ENCODE measurements around the gene CHRNG. TPM values are rescaled to one million over a fixed set of nuclear protein-coding genes. Genes with fewer than 3 reads are reported as not detected.
A peak's percentile ranks its signal among the peaks of the same experiment; 100 is the strongest.

Gene CHRNG
- total and polyA plus RNA-seq, 2 donors (not counting 3 experiments of a cell fraction or from before 2014, with no cell fraction given): not detected

DNA sequence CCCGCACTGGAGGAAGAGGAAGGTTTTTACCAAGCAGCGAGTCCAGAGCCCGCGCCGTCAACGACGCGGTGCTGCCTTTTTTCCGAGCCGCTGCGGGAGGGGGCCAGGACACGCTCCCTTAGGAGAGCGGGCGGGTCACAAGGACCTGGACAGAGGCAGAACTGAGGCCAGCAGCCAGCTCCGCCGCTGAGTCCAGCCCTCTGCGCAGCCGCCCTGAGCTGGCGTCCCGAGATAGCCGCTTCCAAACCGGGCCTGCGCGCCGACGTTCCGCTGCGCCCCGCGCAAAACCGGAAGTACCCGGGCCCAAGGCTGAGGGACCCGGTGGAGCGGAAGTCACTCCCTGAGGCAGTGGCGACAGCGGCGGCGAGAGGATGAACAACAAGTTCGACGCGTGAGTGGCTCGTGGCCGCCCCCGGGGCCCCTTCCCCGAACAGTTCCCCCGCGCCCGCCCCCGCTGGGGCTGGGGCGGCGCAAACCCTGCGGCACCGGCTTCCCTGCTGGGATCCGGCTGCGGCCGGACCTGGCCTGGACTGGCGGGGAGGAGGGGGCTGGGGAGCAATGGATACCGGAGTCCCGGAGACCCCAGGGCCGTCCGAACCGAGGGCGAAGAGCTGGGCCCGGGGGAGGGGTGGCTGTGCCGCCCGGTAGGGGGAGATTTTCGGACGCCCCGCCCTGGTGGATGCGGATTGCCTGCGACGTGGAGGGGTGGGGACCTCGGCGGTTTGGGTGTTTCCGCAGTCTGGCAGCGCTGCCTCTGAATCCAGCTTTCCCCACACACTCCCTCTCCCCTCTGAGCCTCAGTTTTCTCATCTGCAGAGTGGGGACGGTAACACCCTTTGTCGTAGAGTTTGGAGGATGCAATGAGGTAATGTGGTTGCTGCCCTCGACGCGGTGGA lies 11.1 kb downstream of the CHRNG start, which contains the start of the genes EIF4E2 and TIGD1:
TSS of gene EIF4E2 (plus strand) at position 336 of the 896 bp plus-strand sequence. CDS start at position 372, 36 bp downstream.
TSS of gene TIGD1 (minus strand) at position 204 of the 896 bp plus-strand sequence. CDS start 675 bp downstream, outside the sequence.
- dilution Hi-C loops (cut with MboI; ENCODE audit: extremely low pct_ligation_motif_present, low sequenced_read_pairs): no loop called here
- peak within 1 kb of the TSS; percentile 91 for H3K4me2 ChIP-seq (ENCODE audit: insufficient read depth, low read length)
- H4K20me1 ChIP-seq (replicated peaks; ENCODE audit: control insufficient read depth, extremely low read depth, insufficient read depth, low read length): no peaks in the 10 kb centered on the region
- peaks cover 6% of the 10 kb centered on the region for H3K4me1 ChIP-seq (ENCODE audit: control insufficient read depth, extremely low read depth, insufficient read depth, low read length)
- no peaks in the 10 kb centered on the region for H3K27me3 ChIP-seq (ENCODE audit: control insufficient read depth in 2 of 2, insufficient read depth in 2 of 2, low read length in 2 of 2)
- TF ChIP-seq FOS (IDR thresholded peaks at IDR 0.05; ENCODE audit: borderline replicate concordance, insufficient read depth, low read length) (no peak), JUN (IDR thresholded peaks at IDR 0.05; ENCODE audit: borderline replicate concordance, insufficient read depth, insufficient read length, low read depth) (no peak), MYC (IDR thresholded peaks at IDR 0.05; ENCODE audit: low read depth, low read length) (peak; percentile 27), POLR2AphosphoS5 (IDR thresholded peaks at IDR 0.05; ENCODE audit: insufficient read depth, low read depth, low read length) (peak; percentile 93), POLR2A (IDR thresholded peaks at IDR 0.05; ENCODE audit: low read depth, low read length) (peak; percentile 94), EZH2 (IDR thresholded peaks at IDR 0.05; ENCODE audit: borderline replicate concordance, low read depth, low read length, severe bottlenecking) (no peak), GATA2 (IDR thresholded peaks at IDR 0.05; ENCODE audit: insufficient read depth, insufficient read length, low read depth, low read length) (no peak)
- TF ChIP-seq, protein P1, sequence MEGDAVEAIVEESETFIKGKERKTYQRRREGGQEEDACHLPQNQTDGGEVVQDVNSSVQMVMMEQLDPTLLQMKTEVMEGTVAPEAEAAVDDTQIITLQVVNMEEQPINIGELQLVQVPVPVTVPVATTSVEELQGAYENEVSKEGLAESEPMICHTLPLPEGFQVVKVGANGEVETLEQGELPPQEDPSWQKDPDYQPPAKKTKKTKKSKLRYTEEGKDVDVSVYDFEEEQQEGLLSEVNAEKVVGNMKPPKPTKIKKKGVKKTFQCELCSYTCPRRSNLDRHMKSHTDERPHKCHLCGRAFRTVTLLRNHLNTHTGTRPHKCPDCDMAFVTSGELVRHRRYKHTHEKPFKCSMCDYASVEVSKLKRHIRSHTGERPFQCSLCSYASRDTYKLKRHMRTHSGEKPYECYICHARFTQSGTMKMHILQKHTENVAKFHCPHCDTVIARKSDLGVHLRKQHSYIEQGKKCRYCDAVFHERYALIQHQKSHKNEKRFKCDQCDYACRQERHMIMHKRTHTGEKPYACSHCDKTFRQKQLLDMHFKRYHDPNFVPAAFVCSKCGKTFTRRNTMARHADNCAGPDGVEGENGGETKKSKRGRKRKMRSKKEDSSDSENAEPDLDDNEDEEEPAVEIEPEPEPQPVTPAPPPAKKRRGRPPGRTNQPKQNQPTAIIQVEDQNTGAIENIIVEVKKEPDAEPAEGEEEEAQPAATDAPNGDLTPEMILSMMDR (IDR thresholded peaks at IDR 0.05; ENCODE audit: extremely low read depth in 1 of 2, insufficient read depth in 1 of 2, low read depth in 1 of 2, low read length in 2 of 2): peak in 1 of 2 donors; percentile 29
- TF ChIP-seq, protein P2, sequence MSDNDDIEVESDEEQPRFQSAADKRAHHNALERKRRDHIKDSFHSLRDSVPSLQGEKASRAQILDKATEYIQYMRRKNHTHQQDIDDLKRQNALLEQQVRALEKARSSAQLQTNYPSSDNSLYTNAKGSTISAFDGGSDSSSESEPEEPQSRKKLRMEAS (IDR thresholded peaks at IDR 0.05; ENCODE audit: insufficient read depth, insufficient read length): peak; percentile 64
- no peaks in the 10 kb centered on the region for H3K9me1 ChIP-seq (replicated peaks; ENCODE audit: control insufficient read depth, extremely low read depth, insufficient read depth, low read length)
- ChIA-PET POLR2A (interaction anchor here (1.1 kb wide), 1 partner anchor 19 kb away, joined by 3 read pairs; no protein-coding TSS in a partner anchor), CTCF (interaction anchor here (1.0 to 1.4 kb wide), 4 partner anchors 13 to 28 kb away, joined by 3 to 7 read pairs (median 6); no protein-coding TSS in a partner anchor)
- H3K9me3 ChIP-seq (replicated peaks; ENCODE audit: control insufficient read depth, insufficient read depth, low read length): no peaks in the 10 kb centered on the region
- peak within 1 kb of the TSS; percentile 91 for H3K9ac ChIP-seq (replicated peaks; ENCODE audit: extremely low read depth, insufficient read depth, low read length)
- H3K27ac ChIP-seq (ENCODE audit: insufficient read depth, low read depth, low read length): peak within 1 kb of the TSS; percentile 87
- peak within 1 kb of the TSS; percentile 71 to 94 (median 79) for H3K4me3 ChIP-seq (replicated peaks in 1 of 3; ENCODE audit: insufficient read depth in 1 of 3, low read depth in 1 of 3, low read length in 3 of 3)
- peaks cover 53% of the 10 kb centered on the region for H3K79me2 ChIP-seq (ENCODE audit: control insufficient read depth, insufficient read depth, low read length)
- H2AFZ ChIP-seq (ENCODE audit: low read depth, low read length): peak within 1 kb of the TSS; percentile 97
- BruUV-seq (replicated peaks): no TSS peak
- peaks cover 0 to 3% of the 10 kb centered on the region in 2 experiments for H3K36me3 ChIP-seq (ENCODE audit: control insufficient read depth in 2 of 2, extremely low read depth in 1 of 2, insufficient read depth in 2 of 2, low read length in 2 of 2)
- intact Hi-C loops (cut with micrococcal nuclease): loop anchor here (2.0 kb wide), 1 partner anchor 26 kb away; no protein-coding TSS in a partner anchor
- FAIRE-seq: peak; percentile 90
- peak; percentile 96 for DNase-seq (ENCODE audit: low read depth, low spot score)

Data from endothelial cell of umbilical vein (primary cell).